GM19467 (cell line): ENCODE measurements around the gene DMPK.
A peak's percentile ranks its signal among the peaks of the same experiment; 100 is the strongest.
"Not testable (repeated sequence)": the region's sequence is repeated elsewhere in the genome, so short reads cannot be mapped to it uniquely, and the experiment has no call there.

Experiments
- ATAC-seq: cut with Tn5 transposase; IDR thresholded peaks from one replicate; pipeline ENCODE4 v1.9.1; 2021; ENCODE audit warnings: mild to moderate bottlenecking, moderate library complexity; ENCODE audit not compliant: unreplicated experiment

The DMPK gene

DNA sequence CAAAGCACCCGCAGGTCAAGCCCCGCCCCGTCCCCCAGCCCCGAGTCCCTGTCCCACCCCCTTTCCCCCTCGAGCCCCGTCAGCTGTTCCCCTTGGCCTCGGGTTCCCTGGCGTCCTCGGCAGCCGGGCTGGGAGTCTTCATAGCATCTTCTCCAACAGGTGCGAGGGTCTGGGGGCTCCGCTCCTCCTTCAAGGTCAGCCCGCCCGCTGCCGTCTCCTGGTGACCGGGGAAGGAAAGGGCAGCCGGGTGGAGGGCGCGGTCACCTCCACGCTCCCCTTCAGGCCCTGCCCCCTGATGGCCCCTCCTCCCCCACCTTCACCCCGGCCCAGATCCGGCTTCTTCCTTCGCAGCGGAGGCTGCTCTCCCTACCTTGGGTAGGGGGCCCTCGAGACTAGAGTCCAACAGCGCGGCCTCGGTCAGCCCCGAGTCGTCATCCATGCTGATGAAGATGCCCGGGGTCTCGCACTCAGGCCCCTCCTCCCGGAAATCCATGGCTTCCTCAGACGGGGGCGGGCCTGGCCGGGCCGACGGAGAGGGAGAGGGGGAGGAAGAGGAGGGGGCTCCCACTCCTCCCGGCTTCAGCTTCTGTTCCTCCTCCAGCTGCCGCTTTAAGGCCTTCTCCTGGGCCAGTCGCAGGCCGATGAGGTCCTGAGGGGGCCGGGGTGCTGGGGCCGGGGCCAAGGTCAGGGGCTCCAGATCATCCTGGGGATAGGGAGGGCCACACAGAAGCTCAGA, 33.4 kb upstream of the DMPK start:
- no peak for ATAC-seq

DNA sequence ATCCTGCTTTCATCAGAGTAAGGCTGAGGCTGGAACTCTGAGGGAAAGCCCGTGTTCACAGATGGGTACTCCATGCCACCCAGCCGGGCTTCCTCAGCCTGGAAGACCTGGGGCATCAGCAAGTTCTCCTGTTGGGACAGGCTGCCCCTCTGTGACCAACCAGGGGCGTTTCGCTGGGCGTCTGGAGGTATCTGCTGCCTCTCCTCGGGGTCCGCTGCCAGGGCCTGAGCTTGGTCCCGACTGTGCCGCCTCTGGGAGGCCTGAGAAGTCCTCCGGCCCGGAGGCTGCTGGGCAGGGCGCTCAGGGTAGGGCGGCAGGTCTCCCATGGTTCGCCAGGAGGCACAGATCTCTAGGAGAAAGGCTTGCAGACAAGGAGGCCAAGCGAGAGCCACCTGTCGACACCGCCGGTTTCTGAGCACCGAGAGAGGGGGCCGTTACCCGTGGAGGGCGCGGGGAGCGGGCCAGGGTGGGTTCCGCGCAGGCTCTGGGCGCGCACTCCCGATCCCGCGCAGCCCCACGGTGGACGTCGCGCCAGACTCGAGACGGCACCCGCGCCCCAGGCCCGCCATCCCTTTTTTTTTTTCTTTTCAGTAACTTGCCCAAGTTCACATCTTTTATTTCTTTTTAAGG, 32.7 kb upstream of the DMPK start, which contains the start of gene RSPH6A:
TSS of gene RSPH6A (minus strand) at position 458 of the 630 bp plus-strand sequence. CDS start at position 326, 132 bp downstream.
- no peak for ATAC-seq

GRCh38 chr19:45814166-45814780, 32.0 kb upstream of the DMPK start:
- ATAC-seq, result no peak

- ATAC-seq, result no peak
Observed at GRCh38 chr19:45812297-45812696, 30.0 kb upstream of the DMPK start.

GRCh38 chr19:45809643-45810159, 27.4 kb upstream of the DMPK start:
- no peak for ATAC-seq

DNA sequence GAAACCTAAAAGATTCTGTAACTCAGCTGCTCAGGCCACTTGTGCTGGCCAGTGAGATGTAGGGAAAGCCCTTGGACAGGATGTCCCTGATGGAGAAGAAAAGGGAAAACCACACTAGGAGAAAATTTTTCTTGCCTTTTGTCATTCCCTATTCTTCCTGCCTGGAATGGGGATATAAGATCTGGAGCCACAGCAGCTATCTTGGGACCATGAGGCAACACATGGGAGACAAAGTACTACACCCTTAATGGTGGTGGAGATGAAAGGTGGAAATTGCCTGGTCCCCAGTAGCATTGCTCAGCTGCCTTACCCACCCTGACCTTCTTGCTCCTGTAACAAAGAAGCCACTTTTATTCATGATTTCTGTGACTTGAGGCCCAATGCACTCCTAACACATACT, 23.4 kb upstream of the DMPK start:
- ATAC-seq, result no peak

DNA sequence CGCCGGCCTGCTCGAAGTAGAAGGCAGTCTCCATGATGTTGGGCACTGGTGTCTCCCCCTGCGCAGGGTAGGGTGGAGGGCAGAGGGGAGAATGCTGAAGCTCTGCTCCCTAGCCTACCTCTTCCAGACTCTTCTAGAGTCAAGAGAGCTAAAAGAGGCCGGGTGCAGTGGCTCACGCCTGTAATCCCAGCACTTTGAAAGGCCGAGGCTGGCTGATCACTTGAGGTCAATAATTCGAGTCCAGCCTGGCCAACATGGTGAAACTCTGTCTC, 22.6 kb upstream of the DMPK start:
- no peak for ATAC-seq

- ATAC-seq, result no peak
Observed at GRCh38 chr19:45804140-45804958, 22.1 kb upstream of the DMPK start.

- ATAC-seq, result no peak
Observed at GRCh38 chr19:45801603-45802175, 19.4 kb upstream of the DMPK start.

DNA sequence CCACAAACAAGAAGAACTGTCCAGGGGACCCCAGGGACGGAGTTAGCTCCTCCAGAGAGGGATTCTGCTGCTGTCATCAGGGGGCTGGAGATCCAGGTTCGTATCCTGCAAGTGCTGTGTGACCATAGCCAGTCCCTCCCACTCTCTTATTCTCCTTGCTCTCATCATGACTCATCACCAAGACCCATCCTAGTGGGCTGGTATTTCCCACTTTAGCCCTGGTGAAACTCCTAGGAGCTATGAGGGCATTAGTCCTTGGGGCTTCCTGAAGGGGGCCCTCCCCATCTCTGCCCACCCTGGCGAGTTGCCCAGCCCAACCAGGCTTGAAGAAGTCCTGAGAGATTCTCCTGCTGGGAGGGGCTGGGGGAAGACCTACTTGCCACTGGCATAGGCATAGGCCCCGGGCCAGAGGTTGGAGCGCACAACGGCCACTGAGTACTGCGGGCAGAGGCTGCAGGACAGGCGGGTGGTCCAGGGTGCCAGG, 17.8 kb upstream of the DMPK start:
- ATAC-seq, result no peak

DNA sequence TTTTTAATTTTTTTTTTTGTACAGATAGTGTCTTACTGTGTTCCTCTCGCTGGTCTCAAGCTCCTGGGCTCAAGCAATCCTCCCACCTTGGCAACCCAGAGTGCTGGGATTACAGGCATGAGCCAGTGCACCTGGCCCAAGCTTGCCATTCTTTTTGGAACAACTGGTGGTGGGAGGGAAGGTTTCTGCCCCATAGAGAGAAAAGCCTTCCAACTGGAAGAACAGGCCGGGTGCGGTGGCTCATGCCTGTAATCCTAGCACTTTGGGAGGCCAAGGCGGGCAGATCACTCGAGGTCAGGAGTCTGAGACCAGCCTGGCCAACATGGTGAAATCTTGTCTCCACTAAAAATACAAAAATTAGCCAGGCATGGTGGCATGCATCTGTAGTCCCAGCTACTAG, 17.3 kb upstream of the DMPK start:
- ATAC-seq, result not testable (repeated sequence)

DNA sequence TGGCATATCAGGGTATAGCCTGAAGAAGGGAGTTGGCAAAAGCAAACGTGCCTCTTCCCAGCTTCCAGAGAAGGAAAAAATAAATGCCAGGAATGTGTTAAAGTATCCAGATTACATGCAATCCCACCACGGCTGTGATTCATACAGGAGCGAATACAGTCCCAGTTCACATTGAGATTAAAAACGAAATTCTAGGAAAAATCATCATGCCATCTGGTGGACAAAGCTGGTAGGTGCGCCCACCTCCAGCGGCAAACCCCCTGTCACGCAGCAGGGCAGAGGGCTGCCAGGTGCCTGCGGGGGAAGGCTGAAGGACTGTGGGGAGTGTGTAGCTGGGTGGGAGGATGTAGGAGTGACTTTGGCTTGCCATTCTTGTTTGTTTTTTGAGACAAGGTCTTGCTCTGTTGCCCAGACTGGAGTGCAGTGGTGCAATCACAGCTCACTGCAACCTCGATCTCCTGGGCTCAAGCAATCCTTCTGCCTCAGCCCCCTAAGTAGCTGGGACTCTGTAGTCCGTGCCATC, 16.8 kb upstream of the DMPK start:
- ATAC-seq, result no peak

GRCh38 chr19:45794627-45795026, 12.3 kb upstream of the DMPK start:
- no peak for ATAC-seq

- ATAC-seq, result no peak
Observed at GRCh38 chr19:45793876-45794275, 11.6 kb upstream of the DMPK start.

GRCh38 chr19:45793178-45793564, 10.9 kb upstream of the DMPK start:
- ATAC-seq, result no peak

GRCh38 chr19:45792470-45793177, 10.3 kb upstream of the DMPK start, which contains the start of gene DMWD:
Gene DMWD (minus strand): TSS chr19:45792845. CDS start chr19:45792756, 89 bp downstream.
- peak; percentile 86 for ATAC-seq

DNA sequence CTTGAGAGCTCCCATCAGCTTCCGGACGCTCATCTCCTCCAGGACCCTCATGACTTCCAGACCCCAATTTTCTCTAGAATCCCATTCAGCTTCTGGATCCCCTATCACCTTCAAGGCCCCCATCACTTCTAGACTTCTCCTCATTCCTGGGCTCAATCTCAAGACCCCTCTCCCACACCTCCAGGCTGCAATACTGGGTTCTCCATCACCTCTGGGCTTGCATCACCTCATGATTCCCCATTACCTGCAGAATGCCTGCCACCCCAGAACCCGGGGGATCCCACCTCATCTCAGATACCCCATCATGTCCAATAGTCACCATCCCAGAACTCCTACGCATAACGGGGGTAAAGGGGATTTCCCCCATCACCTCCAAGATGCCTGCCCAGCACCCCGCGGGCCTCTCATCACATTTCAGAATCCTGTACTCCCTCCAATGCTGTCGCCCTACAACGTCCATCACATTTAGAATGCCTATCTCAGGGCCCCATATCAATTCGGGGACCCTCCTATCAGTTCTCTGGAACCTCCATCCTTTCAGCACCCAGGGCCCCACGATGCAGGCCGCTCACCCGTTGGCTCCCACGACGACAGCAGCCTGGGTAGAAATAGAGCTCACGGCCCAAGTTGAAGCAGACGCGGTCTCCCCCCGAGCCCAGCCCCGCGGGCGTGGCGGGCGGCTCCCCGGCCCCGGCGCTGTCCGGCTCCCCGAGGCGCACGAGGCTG, 9.6 kb upstream of the DMPK start:
- ATAC-seq, result peak; percentile 18

DNA sequence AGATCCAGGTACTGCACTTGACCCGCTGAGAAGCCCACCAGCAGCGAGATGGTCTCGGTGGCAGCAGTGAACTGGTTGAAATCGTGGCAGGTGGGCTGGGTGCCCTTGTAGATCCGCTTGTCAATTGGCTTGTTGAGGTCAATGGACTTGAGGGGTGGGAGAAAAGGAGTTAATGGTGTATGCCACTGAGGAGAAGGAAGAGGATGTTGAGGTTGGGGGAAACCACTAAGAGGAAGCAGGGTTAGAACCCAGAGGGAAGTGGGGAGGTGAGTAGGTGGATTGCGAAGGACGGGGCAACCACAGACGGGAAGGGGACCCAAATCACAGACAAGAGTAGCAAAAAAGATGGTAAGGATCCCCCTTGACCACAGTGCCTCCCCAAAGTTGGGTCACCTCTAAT, 8.7 kb upstream of the DMPK start:
- no peak for ATAC-seq
